ENCODE measurements around the gene PCID2.

The PCID2 gene

DNA sequence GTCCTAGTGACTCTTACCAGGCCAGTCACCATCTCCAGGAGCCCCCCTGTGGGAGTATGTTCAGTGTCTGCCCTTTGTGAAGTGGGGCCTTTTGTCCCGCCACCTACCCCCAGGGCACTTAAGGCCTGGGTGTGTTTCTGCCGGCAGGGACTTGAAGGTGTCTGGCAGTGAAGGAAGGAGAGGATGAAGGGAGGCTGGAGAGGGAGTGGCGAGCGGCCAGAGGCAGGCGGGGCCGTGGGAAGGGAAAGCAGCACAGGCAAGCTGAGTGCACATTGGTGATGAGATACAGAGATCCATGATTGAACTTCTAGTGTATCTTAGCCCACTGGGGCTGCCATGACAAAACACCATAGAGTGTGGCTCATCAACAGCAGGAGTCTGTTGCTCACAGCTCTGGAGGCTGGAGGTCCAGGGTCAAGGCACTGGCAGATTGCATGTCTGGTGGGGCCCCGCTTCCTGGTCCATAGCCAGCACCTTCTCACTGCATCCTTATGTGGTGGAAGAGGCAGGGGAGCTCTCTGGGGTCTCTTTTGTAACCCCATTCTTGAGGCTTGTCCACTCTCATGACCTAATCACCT, 18.5 kb upstream of the PCID2 start:
- Histone ChIP-seq H3K9me3 (ENCODE audit: control insufficient read depth, low read length) (no peaks in the 10 kb centered on the region), H3K4me1 (no peaks in the 10 kb centered on the region), H3K36me3 (ENCODE audit: control insufficient read depth, insufficient read depth, low read length) (no peaks in the 10 kb centered on the region), H2AFZ (no peak overlapping the region), H3K27me3 (ENCODE audit: control insufficient read depth, insufficient read depth, low read length) (no peaks in the 10 kb centered on the region), H3K9ac (no peak overlapping the region), H3K4me2 (ENCODE audit: low read length) (no peak overlapping the region), H3K79me2 (peaks cover 7% of the 10 kb centered on the region), H3K4me3 (ENCODE audit: low read depth, low read length) (no peak overlapping the region), H3K27ac (no peak overlapping the region)
- TF ChIP-seq, protein P1, sequence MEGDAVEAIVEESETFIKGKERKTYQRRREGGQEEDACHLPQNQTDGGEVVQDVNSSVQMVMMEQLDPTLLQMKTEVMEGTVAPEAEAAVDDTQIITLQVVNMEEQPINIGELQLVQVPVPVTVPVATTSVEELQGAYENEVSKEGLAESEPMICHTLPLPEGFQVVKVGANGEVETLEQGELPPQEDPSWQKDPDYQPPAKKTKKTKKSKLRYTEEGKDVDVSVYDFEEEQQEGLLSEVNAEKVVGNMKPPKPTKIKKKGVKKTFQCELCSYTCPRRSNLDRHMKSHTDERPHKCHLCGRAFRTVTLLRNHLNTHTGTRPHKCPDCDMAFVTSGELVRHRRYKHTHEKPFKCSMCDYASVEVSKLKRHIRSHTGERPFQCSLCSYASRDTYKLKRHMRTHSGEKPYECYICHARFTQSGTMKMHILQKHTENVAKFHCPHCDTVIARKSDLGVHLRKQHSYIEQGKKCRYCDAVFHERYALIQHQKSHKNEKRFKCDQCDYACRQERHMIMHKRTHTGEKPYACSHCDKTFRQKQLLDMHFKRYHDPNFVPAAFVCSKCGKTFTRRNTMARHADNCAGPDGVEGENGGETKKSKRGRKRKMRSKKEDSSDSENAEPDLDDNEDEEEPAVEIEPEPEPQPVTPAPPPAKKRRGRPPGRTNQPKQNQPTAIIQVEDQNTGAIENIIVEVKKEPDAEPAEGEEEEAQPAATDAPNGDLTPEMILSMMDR (IDR thresholded peaks at IDR 0.05) = no peak

DNA sequence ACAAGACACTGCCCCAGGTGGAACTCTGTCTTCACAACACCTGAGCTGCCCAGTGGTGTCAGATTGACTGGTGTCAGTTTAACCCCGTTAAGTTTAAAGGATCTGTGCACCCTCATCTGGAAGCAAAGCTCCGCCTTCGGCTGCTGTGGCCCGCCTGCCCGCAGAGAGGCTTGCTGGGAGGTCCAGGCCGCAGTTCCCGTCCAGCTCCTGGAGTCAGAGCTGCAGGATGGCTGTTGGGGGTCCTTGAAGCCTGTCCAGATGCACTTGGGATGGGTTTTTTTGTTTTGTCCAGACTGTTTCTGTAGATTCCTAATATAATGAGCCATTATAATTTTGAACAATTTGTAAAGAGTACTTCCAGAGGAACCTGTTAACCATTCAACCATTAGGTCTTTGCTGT, 17.0 kb upstream of the PCID2 start:
- no peak overlapping the region for H3K4me3 ChIP-seq (ENCODE audit: low read depth, low read length)
- no peak overlapping the region for H3K4me2 ChIP-seq (ENCODE audit: low read length)
- peaks cover 11% of the 10 kb centered on the region for H3K79me2 ChIP-seq
- H2AFZ ChIP-seq = no peak overlapping the region
- no peaks in the 10 kb centered on the region for H3K36me3 ChIP-seq (ENCODE audit: control insufficient read depth, insufficient read depth, low read length)
- no peaks in the 10 kb centered on the region for H3K9me3 ChIP-seq (ENCODE audit: control insufficient read depth, low read length)
- H3K27ac ChIP-seq = no peak overlapping the region
- TF ChIP-seq, protein P1 (IDR thresholded peaks at IDR 0.05) = no peak
- H3K27me3 ChIP-seq (ENCODE audit: control insufficient read depth, insufficient read depth, low read length) = no peaks in the 10 kb centered on the region
- H3K9ac ChIP-seq = no peak overlapping the region
- no peaks in the 10 kb centered on the region for H3K4me1 ChIP-seq

DNA sequence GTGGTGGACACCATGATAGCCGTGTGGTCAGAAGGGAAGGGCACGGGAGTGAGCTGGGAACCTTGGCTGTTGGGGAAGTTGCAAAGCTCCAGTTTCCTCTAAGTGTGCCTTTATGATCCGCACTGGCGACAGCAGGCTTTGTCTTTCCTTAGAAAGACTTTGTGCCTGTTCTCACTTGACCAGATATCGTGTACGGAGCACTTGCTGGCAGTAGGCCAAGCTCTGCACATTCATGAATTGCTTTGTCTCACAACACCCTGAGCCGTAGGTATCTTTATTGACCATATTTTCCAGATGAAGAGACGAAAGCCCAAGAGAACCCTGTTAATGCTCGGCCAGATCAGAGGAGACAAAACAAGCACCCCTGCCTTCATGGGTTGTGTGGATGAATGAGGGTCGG, 16.0 kb upstream of the PCID2 start:
- Histone ChIP-seq H3K9ac (no peak overlapping the region), H3K36me3 (ENCODE audit: control insufficient read depth, insufficient read depth, low read length) (no peaks in the 10 kb centered on the region), H3K4me3 (ENCODE audit: low read depth, low read length) (no peak overlapping the region), H3K79me2 (peaks cover 11% of the 10 kb centered on the region), H2AFZ (no peak overlapping the region), H3K27me3 (ENCODE audit: control insufficient read depth, insufficient read depth, low read length) (no peaks in the 10 kb centered on the region), H3K9me3 (ENCODE audit: control insufficient read depth, low read length) (no peaks in the 10 kb centered on the region), H3K27ac (no peak overlapping the region), H3K4me1 (no peaks in the 10 kb centered on the region), H3K4me2 (ENCODE audit: low read length) (no peak overlapping the region)
- TF ChIP-seq, protein P1 (IDR thresholded peaks at IDR 0.05) = no peak

DNA sequence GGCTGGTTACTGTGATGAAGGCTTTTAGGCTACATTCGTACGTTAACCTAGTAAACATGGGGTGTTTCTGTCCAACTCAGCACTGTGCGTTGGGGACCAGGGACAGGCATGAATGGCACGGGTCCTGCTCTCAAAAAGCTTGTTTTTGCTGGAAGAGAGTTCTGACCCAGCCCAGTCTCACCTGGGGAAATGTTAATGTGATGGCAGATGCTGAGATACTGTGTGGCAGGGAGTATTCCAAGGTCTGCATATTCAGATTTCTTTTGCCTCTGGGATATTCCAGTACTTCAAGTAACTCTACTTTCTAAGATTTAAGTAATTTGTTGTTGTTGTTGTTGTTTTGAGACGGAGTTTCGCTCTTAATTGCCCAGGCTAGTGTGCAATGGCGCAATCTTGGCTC, 14.6 kb upstream of the PCID2 start:
- Histone ChIP-seq H3K9me3 (ENCODE audit: control insufficient read depth, low read length) (no peaks in the 10 kb centered on the region), H3K36me3 (ENCODE audit: control insufficient read depth, insufficient read depth, low read length) (no peaks in the 10 kb centered on the region)
- TF ChIP-seq, protein P1 (IDR thresholded peaks at IDR 0.05) = no peak

DNA sequence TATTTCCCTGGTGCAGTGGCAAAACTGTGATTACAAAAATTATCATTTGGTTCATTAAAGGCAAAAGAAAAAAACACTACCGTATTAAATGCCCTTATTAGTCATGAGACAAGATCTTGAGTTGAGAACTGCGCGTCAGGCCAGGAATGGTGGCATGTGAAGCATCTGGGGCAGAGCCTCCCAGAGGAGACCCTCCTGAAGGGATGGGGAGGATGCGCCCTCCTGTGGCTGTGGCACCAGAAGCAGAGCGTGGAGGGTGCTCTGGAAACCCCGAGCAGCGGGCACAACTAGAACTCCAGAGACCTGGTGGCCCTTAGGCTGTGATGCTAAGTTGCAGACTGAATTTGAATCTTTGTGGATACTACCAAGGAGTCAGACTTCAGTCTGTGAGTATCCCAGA, 12.4 kb upstream of the PCID2 start:
- H3K27ac ChIP-seq = no peak overlapping the region
- H3K4me1 ChIP-seq = peaks cover 6% of the 10 kb centered on the region
- H3K9ac ChIP-seq = no peak overlapping the region
- H3K9me3 ChIP-seq (ENCODE audit: control insufficient read depth, low read length) = no peaks in the 10 kb centered on the region
- TF ChIP-seq, protein P1 (IDR thresholded peaks at IDR 0.05) = no peak
- no peaks in the 10 kb centered on the region for H3K27me3 ChIP-seq (ENCODE audit: control insufficient read depth, insufficient read depth, low read length)
- no peak overlapping the region for H3K4me2 ChIP-seq (ENCODE audit: low read length)
- H2AFZ ChIP-seq = no peak overlapping the region
- H3K36me3 ChIP-seq (ENCODE audit: control insufficient read depth, insufficient read depth, low read length) = no peaks in the 10 kb centered on the region
- H3K79me2 ChIP-seq = peaks cover 11% of the 10 kb centered on the region
- no peak overlapping the region for H3K4me3 ChIP-seq (ENCODE audit: low read depth, low read length)

More for the DNA sequence above, 14.6 kb upstream of the PCID2 start:
- peaks cover 11% of the 10 kb centered on the region for H3K79me2 ChIP-seq
- H3K4me2 ChIP-seq (ENCODE audit: low read length) = no peak overlapping the region
- no peak overlapping the region for H3K9ac ChIP-seq
- no peaks in the 10 kb centered on the region for H3K4me1 ChIP-seq
- H3K4me3 ChIP-seq (ENCODE audit: low read depth, low read length) = no peak overlapping the region
- H2AFZ ChIP-seq = no peak overlapping the region
- no peaks in the 10 kb centered on the region for H3K27me3 ChIP-seq (ENCODE audit: control insufficient read depth, insufficient read depth, low read length)
- no peak overlapping the region for H3K27ac ChIP-seq

Measured in parathyroid adenoma (tissue), 2 donors.